Panc1 (cell line): ENCODE measurements around the gene SPRED3. TPM values are rescaled to one million over a fixed set of nuclear protein-coding genes. Genes with fewer than 3 reads are reported as not detected.

Source experiments
- ATAC-seq: fragments of 200-7000 bp; cut with Tn5 transposase; 2 replicates; pipeline ENCODE4 v1.9.1; 2020; ENCODE audit warnings: mild to moderate bottlenecking, moderate library complexity
- BruUV-seq: library from RNA; stranded (reverse); fragments of 400-500 nt; replicated peaks from 2 replicates; lab custom pipeline; 2021; lab: Mats Ljungman, UMichigan
- CTCF ChIA-PET: fragments of 300-600 bp; sonication (Branson Sonifier 250); formaldehyde crosslinking; loops from one replicate; lab custom pipeline; 2022; ENCODE audit warnings: antibody characterized with exemption; lab: Charles Lee
- POLR2A ChIA-PET: fragments of 300-600 bp; sonication (Branson Sonifier 250); formaldehyde crosslinking; loops from one replicate; lab custom pipeline; 2022; ENCODE audit warnings: antibody characterized with exemption; lab: Charles Lee
- DNase-seq: peaks from one replicate; pipeline ENCODE4 v3.0.0-alpha.2; 2010; ENCODE audit warnings: low read depth, low spot score
- H3K27ac ChIP-seq: 2 replicates; pipeline ENCODE4 v1.5.1; 2011; ENCODE audit warnings: mild to moderate bottlenecking, low read length, inconsistent platforms
- H3K27me3 ChIP-seq: fragments of 200-500 bp; sonication (Bioruptor generic); 2 replicates; pipeline ENCODE4 v1.6.0; 2014; ENCODE audit warnings: low read length, inconsistent platforms; ENCODE audit not compliant: control insufficient read depth, insufficient read depth
- H3K36me3 ChIP-seq: fragments of 200-500 bp; sonication (Bioruptor generic); 2 replicates; pipeline ENCODE4 v1.5.1; 2014; ENCODE audit warnings: inconsistent platforms, mild to moderate bottlenecking, low read length, moderate library complexity; ENCODE audit not compliant: control insufficient read depth, insufficient read depth
- H3K4me1 ChIP-seq: 2 replicates; pipeline ENCODE4 v1.5.1; 2011; ENCODE audit warnings: inconsistent platforms, mild to moderate bottlenecking, low read length, moderate library complexity; ENCODE audit not compliant: control insufficient read depth, insufficient read depth
- H3K4me3 ChIP-seq, 2 experiments: 2 replicates each; pipeline ENCODE4 v1.5.1; 2011 to 2012; ENCODE audit warnings: low read depth in 2 of 2, low read length in 2 of 2, mild to moderate bottlenecking in 2 of 2, inconsistent platforms in 1 of 2, moderate library complexity in 1 of 2
- H3K9me3 ChIP-seq: fragments of 200-500 bp; sonication (Bioruptor generic); 2 replicates; pipeline ENCODE4 v1.5.1; 2014; ENCODE audit warnings: low read depth, mild to moderate bottlenecking, inconsistent platforms, low read length, moderate library complexity; ENCODE audit not compliant: control insufficient read depth, insufficient read depth
- POLR2AphosphoS5 ChIP-seq: IDR thresholded peaks from 2 replicates; pipeline ENCODE4 v1.6.1; 2012; ENCODE audit warnings: mild to moderate bottlenecking, low read depth, low read length, moderate library complexity
- SIN3A ChIP-seq: IDR thresholded peaks from 2 replicates; pipeline ENCODE4 v1.6.1; 2012; ENCODE audit warnings: low read depth, mild to moderate bottlenecking, low read length, moderate library complexity, borderline replicate concordance; ENCODE audit not compliant: insufficient read depth
- TCF7L2 ChIP-seq: IDR thresholded peaks from 2 replicates; pipeline ENCODE4 v1.6.1; 2011; ENCODE audit warnings: mild to moderate bottlenecking, low read depth, low read length, inconsistent platforms
- in situ Hi-C: cut with HindIII; loops from 2 replicates; pipeline ENCODE4 v1.10.0; 2016; ENCODE audit warnings: low sequenced_read_pairs, low pct_unique_long_range_greater_than_20kb
- intact Hi-C: fragments of 100-400 bp; cut with micrococcal nuclease; formaldehyde crosslinking; loops from one replicate; pipeline ENCODE4 v1.10.0; 2022; ENCODE audit not compliant: unreplicated experiment
- total RNA-seq: library from RNA; stranded (reverse); gene quantifications from one replicate; pipeline ENCODE4 v1.2.1, GENCODE V29; 2021; ENCODE audit not compliant: unreplicated experiment
- TF ChIP-seq, protein P1 (sequence below): fragments of 450-650 bp; IDR thresholded peaks from 2 replicates; pipeline ENCODE4 v1.5.1; 2017; ENCODE audit warnings: mild to moderate bottlenecking
- TF ChIP-seq, protein P2 (sequence below), 2 experiments: IDR thresholded peaks; 2 replicates each; pipeline ENCODE4 v1.6.1; 2011 to 2012; ENCODE audit warnings: low read depth in 2 of 2, control low read depth in 1 of 2, low read length in 1 of 2, mild to moderate bottlenecking in 1 of 2, moderate library complexity in 1 of 2; ENCODE audit not compliant: insufficient read depth in 1 of 2

Gene SPRED3
- total RNA-seq, 1 experiment from 2014 or later = 3.8 TPM

- Histone ChIP-seq H3K9me3 (no peaks in the 10 kb centered on the region), H3K4me1 (peaks cover 10% of the 10 kb centered on the region), H3K27me3 (no peaks in the 10 kb centered on the region), H3K36me3 (peaks cover 4% of the 10 kb centered on the region; the same call in 1 of the 2 replicates), H3K27ac (peak within 1 kb of the TSS; percentile 92), H3K4me3 (peak within 1 kb of the TSS; percentile 85 to 87)
- peak; percentile 99 for ATAC-seq
- ChIA-PET CTCF (interaction anchor here (0.6 to 1.3 kb wide), 6 partner anchors 9 to 148 kb away, joined by 3 to 13 read pairs (median 4); partner anchors contain the start of genes CATSPERG and GGN), POLR2A (interaction anchor here (0.6 to 0.9 kb wide), 3 partner anchors 10 to 443 kb away, joined by 3 to 5 read pairs (median 4); no protein-coding TSS in a partner anchor)
- no TSS peak for BruUV-seq
- in situ Hi-C loops = no loop called here
- TF ChIP-seq POLR2AphosphoS5 (peak; percentile 99), SIN3A (no peak; the same call in 1 of the 2 replicates), TCF7L2 (peak; percentile 99)
- TF ChIP-seq, protein P1, sequence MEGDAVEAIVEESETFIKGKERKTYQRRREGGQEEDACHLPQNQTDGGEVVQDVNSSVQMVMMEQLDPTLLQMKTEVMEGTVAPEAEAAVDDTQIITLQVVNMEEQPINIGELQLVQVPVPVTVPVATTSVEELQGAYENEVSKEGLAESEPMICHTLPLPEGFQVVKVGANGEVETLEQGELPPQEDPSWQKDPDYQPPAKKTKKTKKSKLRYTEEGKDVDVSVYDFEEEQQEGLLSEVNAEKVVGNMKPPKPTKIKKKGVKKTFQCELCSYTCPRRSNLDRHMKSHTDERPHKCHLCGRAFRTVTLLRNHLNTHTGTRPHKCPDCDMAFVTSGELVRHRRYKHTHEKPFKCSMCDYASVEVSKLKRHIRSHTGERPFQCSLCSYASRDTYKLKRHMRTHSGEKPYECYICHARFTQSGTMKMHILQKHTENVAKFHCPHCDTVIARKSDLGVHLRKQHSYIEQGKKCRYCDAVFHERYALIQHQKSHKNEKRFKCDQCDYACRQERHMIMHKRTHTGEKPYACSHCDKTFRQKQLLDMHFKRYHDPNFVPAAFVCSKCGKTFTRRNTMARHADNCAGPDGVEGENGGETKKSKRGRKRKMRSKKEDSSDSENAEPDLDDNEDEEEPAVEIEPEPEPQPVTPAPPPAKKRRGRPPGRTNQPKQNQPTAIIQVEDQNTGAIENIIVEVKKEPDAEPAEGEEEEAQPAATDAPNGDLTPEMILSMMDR = no peak
- TF ChIP-seq, protein P2, sequence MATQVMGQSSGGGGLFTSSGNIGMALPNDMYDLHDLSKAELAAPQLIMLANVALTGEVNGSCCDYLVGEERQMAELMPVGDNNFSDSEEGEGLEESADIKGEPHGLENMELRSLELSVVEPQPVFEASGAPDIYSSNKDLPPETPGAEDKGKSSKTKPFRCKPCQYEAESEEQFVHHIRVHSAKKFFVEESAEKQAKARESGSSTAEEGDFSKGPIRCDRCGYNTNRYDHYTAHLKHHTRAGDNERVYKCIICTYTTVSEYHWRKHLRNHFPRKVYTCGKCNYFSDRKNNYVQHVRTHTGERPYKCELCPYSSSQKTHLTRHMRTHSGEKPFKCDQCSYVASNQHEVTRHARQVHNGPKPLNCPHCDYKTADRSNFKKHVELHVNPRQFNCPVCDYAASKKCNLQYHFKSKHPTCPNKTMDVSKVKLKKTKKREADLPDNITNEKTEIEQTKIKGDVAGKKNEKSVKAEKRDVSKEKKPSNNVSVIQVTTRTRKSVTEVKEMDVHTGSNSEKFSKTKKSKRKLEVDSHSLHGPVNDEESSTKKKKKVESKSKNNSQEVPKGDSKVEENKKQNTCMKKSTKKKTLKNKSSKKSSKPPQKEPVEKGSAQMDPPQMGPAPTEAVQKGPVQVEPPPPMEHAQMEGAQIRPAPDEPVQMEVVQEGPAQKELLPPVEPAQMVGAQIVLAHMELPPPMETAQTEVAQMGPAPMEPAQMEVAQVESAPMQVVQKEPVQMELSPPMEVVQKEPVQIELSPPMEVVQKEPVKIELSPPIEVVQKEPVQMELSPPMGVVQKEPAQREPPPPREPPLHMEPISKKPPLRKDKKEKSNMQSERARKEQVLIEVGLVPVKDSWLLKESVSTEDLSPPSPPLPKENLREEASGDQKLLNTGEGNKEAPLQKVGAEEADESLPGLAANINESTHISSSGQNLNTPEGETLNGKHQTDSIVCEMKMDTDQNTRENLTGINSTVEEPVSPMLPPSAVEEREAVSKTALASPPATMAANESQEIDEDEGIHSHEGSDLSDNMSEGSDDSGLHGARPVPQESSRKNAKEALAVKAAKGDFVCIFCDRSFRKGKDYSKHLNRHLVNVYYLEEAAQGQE (IDR thresholded peaks at IDR 0.05; ENCODE audit: insufficient read depth in 1 of 2, low read depth in 2 of 2, low read length in 1 of 2) = 0 out of 4 replicates have a peak, but pooled peaks of 1 of the 2 experiments have one; percentile 64
- peak; percentile 97 for DNase-seq
- intact Hi-C loops = no loop called here
Observed at GRCh38 chr19:38374332-38375097, 14.0 kb upstream of the SPRED3 start, which contains the start of gene PSMD8. Gene PSMD8, plus strand, starts transcription at chr19:38374571. Its CDS starts 31 bp downstream, at chr19:38374602.

DNA sequence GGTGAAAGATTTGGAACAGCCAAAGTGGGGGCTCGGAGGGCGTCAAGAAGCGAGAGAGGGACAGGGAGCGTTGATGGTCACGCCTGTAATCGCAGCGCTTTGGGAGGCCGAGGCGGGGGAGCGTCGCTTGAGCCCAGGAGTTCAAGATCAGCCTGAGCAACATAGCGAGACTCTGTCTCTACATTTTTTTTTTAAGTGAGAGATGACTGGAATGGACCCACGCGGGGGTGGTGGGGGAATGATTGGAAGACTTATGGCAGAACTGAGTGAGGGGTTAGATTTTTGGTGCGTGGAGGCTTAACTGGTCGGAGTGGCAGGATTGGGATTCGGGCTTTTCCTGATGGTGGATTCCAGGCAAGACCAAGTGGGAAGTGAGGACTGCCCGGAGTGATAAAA lies 13.4 kb upstream of the SPRED3 start:
- H3K27ac ChIP-seq = peak overlapping the region; percentile 91
- no peaks in the 10 kb centered on the region for H3K27me3 ChIP-seq
- peak overlapping the region; percentile 85 to 87 for H3K4me3 ChIP-seq
- H3K4me1 ChIP-seq = peaks cover 10% of the 10 kb centered on the region
- CTCF ChIA-PET = no interaction called here
- peaks cover 4% of the 10 kb centered on the region; the same call in 1 of the 2 replicates for H3K36me3 ChIP-seq
- ATAC-seq = peak; percentile 10
- TF ChIP-seq, protein P1 = no peak
- TF ChIP-seq SIN3A (no peak), POLR2AphosphoS5 (no peak), TCF7L2 (no peak)
- TF ChIP-seq, protein P2 (IDR thresholded peaks at IDR 0.05; ENCODE audit: insufficient read depth in 1 of 2, low read depth in 2 of 2, low read length in 1 of 2) = no peak
- intact Hi-C loops (no loop called here), in situ Hi-C loops (no loop called here)
- DNase-seq = no peak
- POLR2A ChIA-PET = no interaction called here
- no TSS peak for BruUV-seq
- no peaks in the 10 kb centered on the region for H3K9me3 ChIP-seq
